AG09319 (cell line): ENCODE results near the gene KDM1B.
A peak's percentile ranks its signal among the peaks of the same experiment; 100 is the strongest.

Experiments used
- DNase-seq: peaks from one replicate; pipeline ENCODE4 v3.0.0-alpha.2; 2010; ENCODE audit warnings: low read depth; ENCODE audit errors: extremely low read depth
- CTCF ChIP-seq: IDR thresholded peaks from 2 replicates; pipeline ENCODE4 v1.5.1; 2011; ENCODE audit warnings: low read depth, mild to moderate bottlenecking, inconsistent platforms, low read length, moderate library complexity

The KDM1B gene

GRCh38 chr6:18151801-18152200 lies 3.4 kb upstream of the KDM1B start:
- no peak for DNase-seq
- no peak for TF ChIP-seq CTCF

- no peak for TF ChIP-seq CTCF
- DNase-seq: no peak
Observed at GRCh38 chr6:18153311-18153703, 1.9 kb upstream of the KDM1B start.

DNA sequence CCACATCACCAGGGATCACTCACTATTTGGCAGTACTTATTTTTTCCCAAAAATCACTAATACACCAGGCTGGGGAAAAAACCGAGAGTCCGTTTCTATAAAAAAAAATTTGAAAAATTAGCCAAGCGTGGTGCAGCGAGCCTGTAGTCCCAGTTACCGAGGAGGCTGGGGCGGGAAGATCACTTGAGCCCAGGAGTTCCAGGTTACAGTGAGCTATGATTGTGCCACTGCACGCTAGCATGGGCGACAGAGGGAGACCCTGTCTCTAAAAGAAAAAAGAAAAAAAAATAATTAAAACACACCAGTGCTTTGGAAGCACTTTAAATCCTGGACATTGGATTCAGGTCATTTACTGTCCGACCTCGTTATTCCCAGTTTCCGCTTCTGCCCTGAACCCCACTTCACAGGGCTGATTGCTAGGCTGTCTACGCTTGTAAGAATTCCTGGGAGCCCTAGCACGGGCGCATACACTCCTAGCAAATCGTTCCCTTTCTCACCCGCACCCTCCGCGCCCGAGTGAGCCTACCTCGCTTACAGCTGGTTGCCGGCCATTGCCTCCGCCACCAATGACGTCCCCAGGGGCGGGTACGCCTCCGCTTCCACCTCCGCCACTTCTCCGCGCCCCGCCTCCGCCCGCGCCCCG lies 594 bp upstream of the KDM1B start, which contains the start of gene TPMT:
Gene TPMT, minus strand, starts transcription at position 571 of the 643 bp plus-strand sequence. CDS start 5,950 bp downstream, outside the sequence.
- DNase-seq: no peak
- TF ChIP-seq CTCF: no peak

- DNase-seq: no peak
- TF ChIP-seq CTCF: peak; percentile 23
Observed at GRCh38 chr6:18155864-18156421, 721 bp downstream of the KDM1B start.

DNA sequence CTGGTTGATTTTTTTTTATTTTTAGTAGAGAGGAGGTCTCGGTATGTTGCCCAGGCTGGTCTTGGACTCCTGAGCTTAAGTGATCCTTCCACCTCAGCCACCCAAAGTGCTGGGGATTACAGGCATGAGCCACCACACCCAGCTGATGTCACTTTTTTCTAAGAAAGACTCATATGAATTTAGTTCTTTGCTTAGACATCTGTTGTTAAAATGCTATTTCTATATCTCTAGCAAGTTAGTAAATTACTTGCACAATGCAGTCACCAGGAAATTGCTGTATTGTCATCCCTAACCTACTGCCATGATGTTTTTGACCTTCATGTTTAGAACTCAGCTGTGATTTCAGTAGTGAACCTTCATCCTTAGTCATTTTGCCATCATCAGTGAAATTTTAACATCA lies 5.7 kb downstream of the KDM1B start:
- no peak for TF ChIP-seq CTCF
- no peak for DNase-seq

GRCh38 chr6:18161431-18161830 lies 6.2 kb downstream of the KDM1B start:
- TF ChIP-seq CTCF: no peak
- no peak for DNase-seq

GRCh38 chr6:18162401-18162800 lies 7.2 kb downstream of the KDM1B start:
- TF ChIP-seq CTCF: no peak
- DNase-seq: no peak
